ENCODE results near the gene CYP26A1. TPM values are rescaled to one million over a fixed set of nuclear protein-coding genes. Genes with fewer than 3 reads are reported as not detected.

Gene CYP26A1
- total RNA-seq, 1 donor from 2014 or later = 0.64 TPM

- peaks cover 15% of the 10 kb centered on the region for H3K4me1 Mint-ChIP-seq (ENCODE audit: unreplicated experiment)
- no peaks in the 10 kb centered on the region for H3K9me3 Mint-ChIP-seq (ENCODE audit: unreplicated experiment)
- H3K27ac Mint-ChIP-seq (ENCODE audit: unreplicated experiment) = no peak overlapping the region
- peaks cover 19% of the 10 kb centered on the region for H3K36me3 Mint-ChIP-seq (ENCODE audit: low read depth, unreplicated experiment)
- H3K27me3 Mint-ChIP-seq (ENCODE audit: unreplicated experiment) = peaks cover 48% of the 10 kb centered on the region
- DNase-seq (ENCODE audit: low spot score) = no peak
- H3K4me3 Mint-ChIP-seq (ENCODE audit: unreplicated experiment) = no peak overlapping the region
- TF ChIP-seq CTCF (IDR thresholded peaks at IDR 0.05; ENCODE audit: unreplicated experiment) = no peak
Observed at GRCh38 chr10:93068411-93069244, 5.1 kb upstream of the CYP26A1 start.

DNA sequence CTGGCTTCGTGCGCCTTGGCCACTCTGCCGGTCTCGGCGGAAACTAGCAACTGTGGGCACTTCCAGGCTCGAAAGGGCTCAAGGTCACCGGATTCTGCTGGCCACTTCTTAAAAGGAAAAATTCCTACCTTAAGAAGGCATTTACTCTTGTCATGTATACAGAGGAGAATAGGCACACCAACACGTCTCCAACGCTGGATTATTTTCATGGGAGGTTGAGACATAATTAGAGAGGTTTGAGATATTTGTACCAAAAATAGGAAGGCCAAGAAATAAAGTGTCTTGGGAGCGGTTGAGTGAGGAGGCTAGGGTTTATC, 4.5 kb upstream of the CYP26A1 start:
- no peak for DNase-seq (ENCODE audit: low spot score)
- Mint-ChIP-seq H3K4me3 (ENCODE audit: unreplicated experiment) (no peak overlapping the region), H3K9me3 (ENCODE audit: unreplicated experiment) (no peaks in the 10 kb centered on the region), H3K27ac (ENCODE audit: unreplicated experiment) (no peak overlapping the region), H3K27me3 (ENCODE audit: unreplicated experiment) (peaks cover 44% of the 10 kb centered on the region), H3K4me1 (ENCODE audit: unreplicated experiment) (peaks cover 14% of the 10 kb centered on the region), H3K36me3 (ENCODE audit: low read depth, unreplicated experiment) (peaks cover 17% of the 10 kb centered on the region)
- TF ChIP-seq CTCF (IDR thresholded peaks at IDR 0.05; ENCODE audit: unreplicated experiment) = no peak

GRCh38 chr10:93070378-93071176, 3.1 kb upstream of the CYP26A1 start:
- no peak for DNase-seq (ENCODE audit: low spot score)
- Mint-ChIP-seq H3K4me3 (ENCODE audit: unreplicated experiment) (no peak overlapping the region), H3K4me1 (ENCODE audit: unreplicated experiment) (peaks cover 21% of the 10 kb centered on the region), H3K36me3 (ENCODE audit: low read depth, unreplicated experiment) (peaks cover 9% of the 10 kb centered on the region), H3K27me3 (ENCODE audit: unreplicated experiment) (peaks cover 37% of the 10 kb centered on the region), H3K9me3 (ENCODE audit: unreplicated experiment) (no peaks in the 10 kb centered on the region), H3K27ac (ENCODE audit: unreplicated experiment) (no peak overlapping the region)
- TF ChIP-seq CTCF (IDR thresholded peaks at IDR 0.05; ENCODE audit: unreplicated experiment) = no peak

- Mint-ChIP-seq H3K4me1 (ENCODE audit: unreplicated experiment) (peaks cover 24% of the 10 kb centered on the region), H3K27me3 (ENCODE audit: unreplicated experiment) (peaks cover 40% of the 10 kb centered on the region), H3K36me3 (ENCODE audit: low read depth, unreplicated experiment) (peaks cover 9% of the 10 kb centered on the region), H3K27ac (ENCODE audit: unreplicated experiment) (no peak overlapping the region), H3K9me3 (ENCODE audit: unreplicated experiment) (no peaks in the 10 kb centered on the region), H3K4me3 (ENCODE audit: unreplicated experiment) (no peak overlapping the region)
- TF ChIP-seq CTCF (IDR thresholded peaks at IDR 0.05; ENCODE audit: unreplicated experiment) = no peak
- DNase-seq (ENCODE audit: low spot score) = no peak
Observed at GRCh38 chr10:93071177-93071472, 2.6 kb upstream of the CYP26A1 start.

DNA sequence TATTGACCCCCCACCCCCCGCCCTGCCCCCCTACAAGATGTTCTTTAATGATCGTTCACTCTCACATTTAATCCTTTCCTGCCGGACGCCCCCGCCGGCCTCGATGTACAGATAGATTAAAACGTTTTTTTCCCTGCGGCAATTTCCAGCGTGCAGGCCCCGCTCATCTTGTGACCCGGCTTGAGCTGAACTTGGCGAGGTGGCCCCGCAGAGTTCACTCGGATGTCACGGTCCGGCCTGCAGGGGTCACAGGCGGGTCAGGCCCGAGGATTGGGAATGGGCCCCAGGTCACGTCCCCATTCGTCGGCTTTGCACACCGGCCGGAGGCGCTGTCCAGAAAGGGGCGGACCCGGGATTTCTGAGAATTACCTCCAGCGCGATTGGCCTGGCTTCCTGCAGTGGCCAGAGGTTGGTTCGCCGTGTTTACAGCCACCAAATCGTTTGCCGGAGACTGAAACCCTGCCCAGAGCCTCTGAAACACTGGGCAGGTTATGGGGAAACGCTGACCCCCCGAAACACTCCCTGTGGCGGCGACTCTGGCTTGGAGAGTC, 1.9 kb upstream of the CYP26A1 start:
- no peak for TF ChIP-seq CTCF (IDR thresholded peaks at IDR 0.05; ENCODE audit: unreplicated experiment)
- peaks cover 24% of the 10 kb centered on the region for H3K4me1 Mint-ChIP-seq (ENCODE audit: unreplicated experiment)
- peaks cover 40% of the 10 kb centered on the region for H3K27me3 Mint-ChIP-seq (ENCODE audit: unreplicated experiment)
- H3K36me3 Mint-ChIP-seq (ENCODE audit: low read depth, unreplicated experiment) = peaks cover 8% of the 10 kb centered on the region
- H3K9me3 Mint-ChIP-seq (ENCODE audit: unreplicated experiment) = no peaks in the 10 kb centered on the region
- peak overlapping the region; percentile 78 for H3K4me3 Mint-ChIP-seq (ENCODE audit: unreplicated experiment)
- DNase-seq (ENCODE audit: low spot score) = peak; percentile 47
- no peak overlapping the region for H3K27ac Mint-ChIP-seq (ENCODE audit: unreplicated experiment)
